ENCODE data around the gene ECEL1. TPM values are rescaled to one million over a fixed set of nuclear protein-coding genes. Genes with fewer than 3 reads are reported as not detected.

Gene ECEL1
- total RNA-seq, 1 experiment from 2014 or later, result 23.3 TPM

DNA sequence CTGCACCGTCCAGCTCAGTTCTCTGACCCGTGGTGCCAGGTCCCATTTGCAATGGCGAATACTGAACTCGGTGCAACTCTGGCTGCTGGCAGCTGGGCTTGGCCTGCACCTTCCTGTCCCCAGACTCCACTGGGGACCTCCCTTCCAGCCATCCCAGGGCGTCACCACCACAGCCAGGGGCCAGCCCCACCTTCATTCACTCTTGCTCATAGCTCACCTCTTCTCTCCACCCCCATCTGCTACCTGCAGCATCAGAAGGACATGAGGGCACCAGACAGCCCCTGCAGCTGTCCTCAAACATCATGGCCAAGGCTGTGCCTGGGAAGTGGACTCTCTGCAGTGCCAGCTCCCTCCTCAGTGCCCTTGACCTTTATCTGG, 47.9 kb downstream of the ECEL1 start:
- DNase-seq (ENCODE audit: low spot score) (no peak), ATAC-seq (no peak)
- TF ChIP-seq, protein P1, sequence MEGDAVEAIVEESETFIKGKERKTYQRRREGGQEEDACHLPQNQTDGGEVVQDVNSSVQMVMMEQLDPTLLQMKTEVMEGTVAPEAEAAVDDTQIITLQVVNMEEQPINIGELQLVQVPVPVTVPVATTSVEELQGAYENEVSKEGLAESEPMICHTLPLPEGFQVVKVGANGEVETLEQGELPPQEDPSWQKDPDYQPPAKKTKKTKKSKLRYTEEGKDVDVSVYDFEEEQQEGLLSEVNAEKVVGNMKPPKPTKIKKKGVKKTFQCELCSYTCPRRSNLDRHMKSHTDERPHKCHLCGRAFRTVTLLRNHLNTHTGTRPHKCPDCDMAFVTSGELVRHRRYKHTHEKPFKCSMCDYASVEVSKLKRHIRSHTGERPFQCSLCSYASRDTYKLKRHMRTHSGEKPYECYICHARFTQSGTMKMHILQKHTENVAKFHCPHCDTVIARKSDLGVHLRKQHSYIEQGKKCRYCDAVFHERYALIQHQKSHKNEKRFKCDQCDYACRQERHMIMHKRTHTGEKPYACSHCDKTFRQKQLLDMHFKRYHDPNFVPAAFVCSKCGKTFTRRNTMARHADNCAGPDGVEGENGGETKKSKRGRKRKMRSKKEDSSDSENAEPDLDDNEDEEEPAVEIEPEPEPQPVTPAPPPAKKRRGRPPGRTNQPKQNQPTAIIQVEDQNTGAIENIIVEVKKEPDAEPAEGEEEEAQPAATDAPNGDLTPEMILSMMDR (IDR thresholded peaks at IDR 0.05), result 0 out of 2 replicates have a peak, but pooled peaks have one; percentile 2
- TF ChIP-seq, protein P2, sequence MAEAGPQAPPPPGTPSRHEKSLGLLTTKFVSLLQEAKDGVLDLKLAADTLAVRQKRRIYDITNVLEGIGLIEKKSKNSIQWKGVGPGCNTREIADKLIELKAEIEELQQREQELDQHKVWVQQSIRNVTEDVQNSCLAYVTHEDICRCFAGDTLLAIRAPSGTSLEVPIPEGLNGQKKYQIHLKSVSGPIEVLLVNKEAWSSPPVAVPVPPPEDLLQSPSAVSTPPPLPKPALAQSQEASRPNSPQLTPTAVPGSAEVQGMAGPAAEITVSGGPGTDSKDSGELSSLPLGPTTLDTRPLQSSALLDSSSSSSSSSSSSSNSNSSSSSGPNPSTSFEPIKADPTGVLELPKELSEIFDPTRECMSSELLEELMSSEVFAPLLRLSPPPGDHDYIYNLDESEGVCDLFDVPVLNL (CRISPR knock-in tag; IDR thresholded peaks at IDR 0.05; ENCODE audit: borderline replicate concordance, low read depth), result no peak
- no peak overlapping the region for H3K27ac Mint-ChIP-seq
- H3K27me3 Mint-ChIP-seq (ENCODE audit: low read depth), result peaks cover 3% of the 10 kb centered on the region; the same call in 1 of the 2 replicates
- POLR2A ChIA-PET, result no interaction called here
- H3K4me1 Mint-ChIP-seq, result peaks cover 6% of the 10 kb centered on the region
- H3K4me3 Mint-ChIP-seq, result no peak overlapping the region
- H3K36me3 Mint-ChIP-seq, result no peaks in the 10 kb centered on the region
- H3K9me3 Mint-ChIP-seq, result no peaks in the 10 kb centered on the region
- CTCF ChIA-PET, result interaction anchor here (0.6 to 2.1 kb wide), 35 partner anchors 8 to 540 kb away, joined by 3 to 61 read pairs (median 4); partner anchors contain the start of genes CHRNG and NPPC

DNA sequence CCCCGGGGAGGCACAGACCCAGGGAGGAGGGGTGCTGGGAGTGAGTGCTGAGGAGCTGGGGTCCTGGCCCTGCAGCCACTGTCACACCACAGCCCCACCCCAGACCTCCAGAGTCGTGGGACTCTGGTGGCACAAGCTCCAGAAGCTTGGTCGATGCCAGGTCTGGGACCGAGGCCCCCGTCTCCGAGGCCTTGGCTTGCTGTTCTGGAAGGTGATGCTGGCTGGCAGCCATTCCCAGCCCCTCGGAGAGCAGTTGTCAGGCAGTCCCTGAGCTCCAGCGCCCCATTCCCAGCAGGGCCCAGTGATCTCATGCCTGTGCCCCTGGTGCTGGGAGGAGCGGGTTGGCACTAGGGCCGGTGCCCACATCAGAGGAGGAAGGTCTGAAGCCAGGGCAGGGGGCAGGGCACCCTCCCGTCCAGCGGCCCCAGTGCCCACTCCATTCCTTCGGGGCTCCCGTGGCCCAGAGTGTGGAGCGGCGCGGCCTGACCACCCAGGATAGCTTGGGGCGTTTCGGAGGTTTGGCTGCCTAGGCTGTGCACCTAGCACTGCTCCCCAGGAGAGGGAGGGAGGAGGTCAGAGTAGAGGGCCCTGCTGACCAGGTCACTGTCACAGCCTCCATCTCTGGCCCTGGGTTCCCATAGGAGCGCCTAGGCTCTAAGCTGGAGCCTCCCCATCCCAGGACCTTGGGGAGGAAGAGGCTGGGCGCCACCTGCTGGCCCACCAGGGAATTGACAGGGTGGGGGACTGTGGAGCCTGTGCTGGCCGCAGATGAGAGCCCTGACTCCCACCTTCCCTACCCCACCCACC, 48.5 kb downstream of the ECEL1 start:
- ATAC-seq (peak; percentile 71), DNase-seq (ENCODE audit: low spot score) (peak; percentile 80)
- H3K9me3 Mint-ChIP-seq, result no peaks in the 10 kb centered on the region
- ChIA-PET POLR2A (no interaction called here), CTCF (interaction anchor here (0.5 to 2.1 kb wide), 37 partner anchors 9 to 539 kb away, joined by 3 to 61 read pairs (median 4); partner anchors contain the start of genes CHRNG and NPPC)
- peaks cover 6% of the 10 kb centered on the region for H3K4me1 Mint-ChIP-seq
- TF ChIP-seq TEAD1 (CRISPR knock-in tag; IDR thresholded peaks at IDR 0.05), result no peak
- TF ChIP-seq, protein P1 (IDR thresholded peaks at IDR 0.05), result peak; percentile 59; the same call in 1 of the 2 replicates
- H3K4me3 Mint-ChIP-seq, result no peak overlapping the region
- H3K36me3 Mint-ChIP-seq, result no peaks in the 10 kb centered on the region
- no peak overlapping the region for H3K27ac Mint-ChIP-seq
- H3K27me3 Mint-ChIP-seq (ENCODE audit: low read depth), result peaks cover 3% of the 10 kb centered on the region; the same call in 1 of the 2 replicates

DNA sequence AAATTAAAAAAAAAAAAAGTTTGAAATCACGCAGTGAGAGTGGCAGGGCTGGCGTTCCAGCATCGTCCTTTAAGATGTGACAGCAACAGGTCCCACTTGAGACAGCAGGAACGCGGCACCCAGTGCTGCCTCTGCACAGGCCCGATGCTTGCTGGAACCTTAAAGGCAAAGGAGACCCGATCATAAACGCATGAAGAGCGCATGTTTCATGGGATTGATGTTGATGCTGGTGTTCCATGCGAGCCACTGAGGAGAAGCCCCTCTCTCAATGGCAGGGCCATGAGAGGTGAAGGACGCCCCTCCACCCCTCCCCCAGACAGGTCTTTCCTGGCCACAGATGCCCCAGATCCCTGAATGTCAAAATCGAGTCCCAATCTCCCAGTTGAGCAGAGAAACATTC, 49.5 kb downstream of the ECEL1 start:
- Mint-ChIP-seq H3K9me3 (no peaks in the 10 kb centered on the region), H3K36me3 (no peaks in the 10 kb centered on the region), H3K27me3 (ENCODE audit: low read depth) (peaks cover 3% of the 10 kb centered on the region; the same call in 1 of the 2 replicates), H3K4me3 (no peak overlapping the region), H3K4me1 (peaks cover 9% of the 10 kb centered on the region), H3K27ac (no peak overlapping the region)
- DNase-seq (ENCODE audit: low spot score) (no peak), ATAC-seq (no peak)
- TF ChIP-seq, protein P3, sequence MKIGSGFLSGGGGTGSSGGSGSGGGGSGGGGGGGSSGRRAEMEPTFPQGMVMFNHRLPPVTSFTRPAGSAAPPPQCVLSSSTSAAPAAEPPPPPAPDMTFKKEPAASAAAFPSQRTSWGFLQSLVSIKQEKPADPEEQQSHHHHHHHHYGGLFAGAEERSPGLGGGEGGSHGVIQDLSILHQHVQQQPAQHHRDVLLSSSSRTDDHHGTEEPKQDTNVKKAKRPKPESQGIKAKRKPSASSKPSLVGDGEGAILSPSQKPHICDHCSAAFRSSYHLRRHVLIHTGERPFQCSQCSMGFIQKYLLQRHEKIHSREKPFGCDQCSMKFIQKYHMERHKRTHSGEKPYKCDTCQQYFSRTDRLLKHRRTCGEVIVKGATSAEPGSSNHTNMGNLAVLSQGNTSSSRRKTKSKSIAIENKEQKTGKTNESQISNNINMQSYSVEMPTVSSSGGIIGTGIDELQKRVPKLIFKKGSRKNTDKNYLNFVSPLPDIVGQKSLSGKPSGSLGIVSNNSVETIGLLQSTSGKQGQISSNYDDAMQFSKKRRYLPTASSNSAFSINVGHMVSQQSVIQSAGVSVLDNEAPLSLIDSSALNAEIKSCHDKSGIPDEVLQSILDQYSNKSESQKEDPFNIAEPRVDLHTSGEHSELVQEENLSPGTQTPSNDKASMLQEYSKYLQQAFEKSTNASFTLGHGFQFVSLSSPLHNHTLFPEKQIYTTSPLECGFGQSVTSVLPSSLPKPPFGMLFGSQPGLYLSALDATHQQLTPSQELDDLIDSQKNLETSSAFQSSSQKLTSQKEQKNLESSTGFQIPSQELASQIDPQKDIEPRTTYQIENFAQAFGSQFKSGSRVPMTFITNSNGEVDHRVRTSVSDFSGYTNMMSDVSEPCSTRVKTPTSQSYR (CRISPR knock-in tag; IDR thresholded peaks at IDR 0.05), result no peak
- TF ChIP-seq, protein P4, sequence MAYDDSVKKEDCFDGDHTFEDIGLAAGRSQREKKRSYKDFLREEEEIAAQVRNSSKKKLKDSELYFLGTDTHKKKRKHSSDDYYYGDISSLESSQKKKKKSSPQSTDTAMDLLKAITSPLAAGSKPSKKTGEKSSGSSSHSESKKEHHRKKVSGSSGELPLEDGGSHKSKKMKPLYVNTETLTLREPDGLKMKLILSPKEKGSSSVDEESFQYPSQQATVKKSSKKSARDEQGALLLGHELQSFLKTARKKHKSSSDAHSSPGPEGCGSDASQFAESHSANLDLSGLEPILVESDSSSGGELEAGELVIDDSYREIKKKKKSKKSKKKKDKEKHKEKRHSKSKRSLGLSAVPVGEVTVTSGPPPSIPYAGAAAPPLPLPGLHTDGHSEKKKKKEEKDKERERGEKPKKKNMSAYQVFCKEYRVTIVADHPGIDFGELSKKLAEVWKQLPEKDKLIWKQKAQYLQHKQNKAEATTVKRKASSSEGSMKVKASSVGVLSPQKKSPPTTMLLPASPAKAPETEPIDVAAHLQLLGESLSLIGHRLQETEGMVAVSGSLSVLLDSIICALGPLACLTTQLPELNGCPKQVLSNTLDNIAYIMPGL (CRISPR knock-in tag; IDR thresholded peaks at IDR 0.05), result no peak
- no peak for TF ChIP-seq RELA (CRISPR knock-in tag; IDR thresholded peaks at IDR 0.05; ENCODE audit: borderline replicate concordance)
- TF ChIP-seq, protein P5, sequence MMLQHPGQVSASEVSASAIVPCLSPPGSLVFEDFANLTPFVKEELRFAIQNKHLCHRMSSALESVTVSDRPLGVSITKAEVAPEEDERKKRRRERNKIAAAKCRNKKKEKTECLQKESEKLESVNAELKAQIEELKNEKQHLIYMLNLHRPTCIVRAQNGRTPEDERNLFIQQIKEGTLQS (CRISPR knock-in tag; conservative IDR thresholded peaks at IDR 0.05), result no peak
- ChIA-PET POLR2A (no interaction called here), CTCF (interaction anchor here (1.3 to 5.1 kb wide), 4 partner anchors 11 to 85 kb away, joined by 3 to 75 read pairs (median 4); partner anchors contain the start of gene ALPP)
